ENCODE results near the gene GAD2.

- TF ChIP-seq, protein P1, sequence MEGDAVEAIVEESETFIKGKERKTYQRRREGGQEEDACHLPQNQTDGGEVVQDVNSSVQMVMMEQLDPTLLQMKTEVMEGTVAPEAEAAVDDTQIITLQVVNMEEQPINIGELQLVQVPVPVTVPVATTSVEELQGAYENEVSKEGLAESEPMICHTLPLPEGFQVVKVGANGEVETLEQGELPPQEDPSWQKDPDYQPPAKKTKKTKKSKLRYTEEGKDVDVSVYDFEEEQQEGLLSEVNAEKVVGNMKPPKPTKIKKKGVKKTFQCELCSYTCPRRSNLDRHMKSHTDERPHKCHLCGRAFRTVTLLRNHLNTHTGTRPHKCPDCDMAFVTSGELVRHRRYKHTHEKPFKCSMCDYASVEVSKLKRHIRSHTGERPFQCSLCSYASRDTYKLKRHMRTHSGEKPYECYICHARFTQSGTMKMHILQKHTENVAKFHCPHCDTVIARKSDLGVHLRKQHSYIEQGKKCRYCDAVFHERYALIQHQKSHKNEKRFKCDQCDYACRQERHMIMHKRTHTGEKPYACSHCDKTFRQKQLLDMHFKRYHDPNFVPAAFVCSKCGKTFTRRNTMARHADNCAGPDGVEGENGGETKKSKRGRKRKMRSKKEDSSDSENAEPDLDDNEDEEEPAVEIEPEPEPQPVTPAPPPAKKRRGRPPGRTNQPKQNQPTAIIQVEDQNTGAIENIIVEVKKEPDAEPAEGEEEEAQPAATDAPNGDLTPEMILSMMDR (IDR thresholded peaks at IDR 0.05), result no peak
- no peak for TF ChIP-seq POLR2A (IDR thresholded peaks at IDR 0.05)
Measured at GRCh38 chr10:26310361-26310760, 93.8 kb downstream of the GAD2 start.

All from tibial nerve (tissue), 3 donors.